ENCODE results near the gene KDR.

Gene KDR

DNA sequence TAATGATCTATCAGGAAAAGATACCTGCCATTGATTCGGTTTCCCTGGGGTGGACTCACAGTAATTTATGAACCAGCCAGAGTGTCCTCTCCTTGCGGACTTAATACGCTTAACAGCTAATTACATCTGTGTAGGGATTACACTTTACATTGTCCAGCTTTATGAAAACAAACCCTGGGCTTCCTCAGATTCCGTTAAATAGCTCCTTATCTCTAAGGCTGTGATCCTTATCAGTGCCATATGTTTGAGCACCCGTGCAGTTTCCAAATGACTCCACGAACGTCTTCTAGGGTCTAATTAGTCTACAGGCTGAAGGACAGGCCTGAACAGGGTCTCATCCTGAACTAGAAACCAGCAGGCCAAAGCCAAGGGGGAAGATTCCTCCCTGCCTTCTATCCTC, 56.9 kb downstream of the KDR start:
- TF ChIP-seq, protein P1, sequence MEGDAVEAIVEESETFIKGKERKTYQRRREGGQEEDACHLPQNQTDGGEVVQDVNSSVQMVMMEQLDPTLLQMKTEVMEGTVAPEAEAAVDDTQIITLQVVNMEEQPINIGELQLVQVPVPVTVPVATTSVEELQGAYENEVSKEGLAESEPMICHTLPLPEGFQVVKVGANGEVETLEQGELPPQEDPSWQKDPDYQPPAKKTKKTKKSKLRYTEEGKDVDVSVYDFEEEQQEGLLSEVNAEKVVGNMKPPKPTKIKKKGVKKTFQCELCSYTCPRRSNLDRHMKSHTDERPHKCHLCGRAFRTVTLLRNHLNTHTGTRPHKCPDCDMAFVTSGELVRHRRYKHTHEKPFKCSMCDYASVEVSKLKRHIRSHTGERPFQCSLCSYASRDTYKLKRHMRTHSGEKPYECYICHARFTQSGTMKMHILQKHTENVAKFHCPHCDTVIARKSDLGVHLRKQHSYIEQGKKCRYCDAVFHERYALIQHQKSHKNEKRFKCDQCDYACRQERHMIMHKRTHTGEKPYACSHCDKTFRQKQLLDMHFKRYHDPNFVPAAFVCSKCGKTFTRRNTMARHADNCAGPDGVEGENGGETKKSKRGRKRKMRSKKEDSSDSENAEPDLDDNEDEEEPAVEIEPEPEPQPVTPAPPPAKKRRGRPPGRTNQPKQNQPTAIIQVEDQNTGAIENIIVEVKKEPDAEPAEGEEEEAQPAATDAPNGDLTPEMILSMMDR (IDR thresholded peaks at IDR 0.05): no peak

DNA sequence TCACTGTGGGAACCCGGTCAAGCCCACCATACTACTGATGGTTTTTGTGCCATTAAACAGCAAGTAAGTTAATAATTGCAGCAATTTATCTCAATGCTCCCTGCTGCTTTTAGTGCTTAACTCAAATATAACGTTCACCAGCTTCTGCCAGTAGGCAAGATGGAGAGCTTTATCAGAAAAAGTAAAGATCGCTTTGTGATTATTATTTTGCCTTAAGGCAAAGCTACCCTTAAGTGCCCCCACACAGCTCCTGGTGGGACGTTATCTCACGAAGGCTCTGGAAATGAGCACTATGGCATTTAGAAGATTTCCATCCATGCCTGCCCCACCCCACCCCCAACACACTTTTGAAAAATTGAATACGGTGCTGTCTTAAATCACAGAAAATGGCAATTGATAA, 59.4 kb downstream of the KDR start:
- TF ChIP-seq, protein P1 (IDR thresholded peaks at IDR 0.05): no peak

DNA sequence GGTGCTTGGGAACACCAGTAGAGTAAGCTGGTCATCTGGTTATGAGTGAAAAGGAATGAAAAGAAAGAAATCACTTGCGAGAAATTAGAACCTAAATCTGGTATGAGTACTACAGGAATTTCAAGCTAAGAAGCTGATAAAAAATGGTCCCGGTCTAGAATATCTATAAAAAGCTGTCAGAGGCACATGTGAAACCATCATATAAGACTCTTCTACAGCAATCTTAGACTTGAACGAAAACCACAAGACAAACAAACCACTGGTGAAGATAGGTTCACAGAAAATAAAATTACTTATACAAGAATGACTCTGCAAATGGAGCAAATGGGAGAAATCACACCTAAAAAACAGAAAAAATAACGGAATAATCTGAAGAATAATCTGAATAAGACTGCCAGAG, 69.9 kb downstream of the KDR start:
- TF ChIP-seq, protein P1 (IDR thresholded peaks at IDR 0.05): no peak

DNA sequence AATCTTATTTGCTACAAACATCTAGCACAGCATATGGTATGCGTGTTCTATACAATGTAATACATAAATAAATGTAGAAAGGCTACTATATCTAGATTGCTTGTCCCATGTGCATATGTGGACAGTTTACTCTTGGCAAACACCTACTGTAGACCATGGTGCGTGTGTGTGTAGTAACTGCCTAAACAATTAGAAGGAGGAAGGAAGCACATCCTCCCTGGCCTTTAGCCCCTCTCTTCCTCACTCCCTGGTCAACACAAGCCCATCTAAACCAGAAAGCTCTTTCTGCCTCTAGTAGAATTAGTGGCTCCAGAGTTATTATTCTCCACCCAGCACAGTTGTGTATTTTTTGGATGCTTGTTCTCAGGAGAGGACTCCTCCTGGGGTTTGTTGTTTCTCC, 73.9 kb downstream of the KDR start:
- TF ChIP-seq, protein P1 (IDR thresholded peaks at IDR 0.05): no peak

DNA sequence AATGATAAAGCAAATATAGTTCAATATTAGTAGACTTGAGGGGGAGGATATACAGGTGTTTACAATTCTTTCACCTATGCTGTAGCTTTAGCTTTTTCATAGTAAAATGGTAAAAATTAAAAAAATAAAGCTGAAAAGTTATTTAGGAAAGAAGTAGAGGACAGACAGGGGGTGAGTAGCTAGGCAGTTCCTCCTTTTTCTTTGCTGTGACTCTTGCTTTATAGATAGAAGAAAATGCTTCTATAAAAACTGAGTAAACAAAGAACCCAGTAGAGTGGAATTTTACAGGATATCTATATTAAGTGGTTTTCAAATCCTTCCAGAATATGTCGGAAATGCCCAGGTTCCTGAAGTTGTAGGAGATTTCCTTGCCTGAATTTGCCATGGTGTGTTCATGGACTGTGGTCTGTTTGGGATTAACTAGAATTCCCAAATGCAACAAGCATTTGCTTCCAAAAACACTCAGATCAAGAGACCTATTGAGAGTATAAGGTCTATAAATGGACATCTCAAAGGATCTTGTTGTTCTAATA, 74.9 kb downstream of the KDR start:
- TF ChIP-seq, protein P1 (IDR thresholded peaks at IDR 0.05): no peak

DNA sequence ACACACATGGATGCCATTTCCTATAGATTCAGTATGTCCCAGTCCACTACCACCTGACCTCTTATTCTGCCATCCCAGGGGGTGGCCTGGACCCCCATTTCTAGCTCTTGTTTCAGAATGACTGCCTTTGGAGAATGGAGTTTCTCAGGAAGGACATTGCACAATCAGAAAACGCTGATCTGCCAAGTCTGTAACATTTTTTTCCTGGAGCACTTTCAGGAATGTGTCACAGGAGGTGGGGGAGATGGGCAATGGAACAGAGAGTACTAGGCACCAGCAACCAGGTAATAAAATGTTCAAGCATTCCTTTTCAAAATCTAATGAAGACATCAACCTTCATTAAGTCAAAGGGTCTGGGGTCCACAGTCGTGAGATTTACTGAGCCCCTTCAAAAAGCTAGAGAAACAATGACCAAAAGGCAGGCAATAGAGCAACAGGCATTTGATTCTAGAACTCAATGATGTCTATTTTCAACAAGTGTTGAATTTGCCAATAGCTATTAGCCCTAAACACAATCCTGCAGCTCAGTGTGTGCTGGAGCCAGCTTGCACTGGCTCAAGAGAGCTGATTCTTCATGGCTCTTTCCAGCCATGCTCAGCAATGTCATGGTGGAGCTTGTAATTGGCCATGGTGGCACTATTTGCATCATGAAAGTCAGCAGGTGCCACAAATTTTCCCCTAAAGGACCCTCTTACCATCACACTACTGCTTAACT, 87.1 kb downstream of the KDR start:
- TF ChIP-seq, protein P1 (IDR thresholded peaks at IDR 0.05): no peak

DNA sequence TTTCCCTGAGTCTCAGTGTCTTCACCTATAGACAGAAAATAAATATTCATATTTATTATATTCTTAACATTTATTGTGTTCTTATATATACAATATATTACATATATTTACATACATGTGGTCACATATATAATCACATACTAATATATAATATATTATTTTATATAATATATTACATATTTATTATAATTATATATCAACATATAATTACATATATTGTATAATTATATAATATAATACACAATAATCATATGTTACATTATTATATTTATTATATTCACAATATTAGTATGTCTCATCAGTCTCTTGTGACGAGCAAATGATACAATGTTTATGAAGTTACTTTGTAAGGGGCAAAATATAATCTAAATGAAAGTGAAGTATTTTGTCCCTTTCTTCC, 87.7 kb downstream of the KDR start:
- TF ChIP-seq, protein P1 (IDR thresholded peaks at IDR 0.05): no peak

All from LNCAP (cell line).